Smooth muscle cell of the brain vasculature (primary cell): ENCODE measurements around the gene TEX22.

Source experiments
- DNase-seq: peaks from one replicate; pipeline ENCODE4 v3.0.0-alpha.2; 2012; ENCODE audit warnings: low read depth, low spot score

TEX22 gene

DNA sequence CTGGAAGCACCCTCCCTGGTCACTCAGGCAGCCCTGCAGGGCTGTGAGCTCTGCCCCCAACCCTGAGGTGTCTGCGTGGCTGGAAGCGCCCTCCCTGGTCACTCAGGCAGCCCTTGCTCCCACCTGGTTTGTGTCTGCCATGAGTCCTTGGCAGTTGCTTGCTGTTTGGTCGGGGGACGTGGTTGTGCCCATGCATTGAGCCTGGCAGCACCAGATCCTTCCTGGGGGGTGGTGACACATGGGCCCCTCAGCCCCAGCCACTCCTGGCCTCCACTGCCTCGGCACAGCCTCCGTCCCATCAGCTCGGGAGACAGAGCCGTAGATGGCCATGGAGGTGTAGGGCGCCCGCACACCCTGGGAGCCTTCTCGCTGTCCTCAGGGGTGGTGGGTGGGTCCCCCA is 40.8 kb downstream of the TEX22 start:
- no peak for DNase-seq

DNA sequence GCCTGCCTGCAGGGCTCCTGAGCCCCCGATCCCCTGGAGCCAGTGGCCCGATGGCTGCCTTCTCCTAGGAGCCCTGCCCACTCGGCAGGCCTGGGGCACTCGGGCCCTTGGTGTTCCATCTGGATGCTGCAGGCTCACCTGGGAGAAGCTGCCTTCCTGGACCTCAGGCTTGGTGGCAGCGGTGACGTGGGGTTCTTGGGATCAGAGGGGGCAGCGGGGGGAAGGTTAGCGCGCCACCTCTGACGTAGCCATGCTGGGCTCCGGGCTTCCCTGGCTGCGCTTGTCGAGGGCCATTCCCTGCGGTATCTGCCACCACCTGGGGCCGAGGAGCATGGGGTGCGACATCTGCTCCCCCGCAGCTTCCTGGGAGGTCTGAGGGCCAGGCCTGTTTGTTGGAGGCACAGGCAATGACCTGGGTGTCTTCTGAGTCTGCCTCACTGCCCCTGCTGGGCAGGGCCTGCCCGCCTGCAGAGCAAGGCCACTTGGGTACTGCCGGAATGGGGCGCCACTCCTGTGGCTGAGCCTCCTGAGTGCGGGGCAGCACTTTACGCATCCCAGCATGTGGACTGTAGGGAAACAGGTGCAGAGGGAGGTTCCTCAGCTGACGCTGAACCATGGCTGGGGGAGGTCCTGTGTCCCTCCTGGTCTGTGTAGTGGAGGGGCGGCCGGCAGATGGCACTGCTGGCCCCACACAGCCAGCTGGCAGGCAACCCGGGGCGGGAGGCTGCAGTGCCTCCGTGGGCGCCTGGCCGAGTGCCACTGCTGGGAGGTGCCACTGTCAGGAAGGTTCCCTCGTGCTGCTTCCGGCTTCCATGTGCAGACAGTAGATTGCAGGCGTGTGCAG is 41.6 kb downstream of the TEX22 start:
- no peak for DNase-seq

DNA sequence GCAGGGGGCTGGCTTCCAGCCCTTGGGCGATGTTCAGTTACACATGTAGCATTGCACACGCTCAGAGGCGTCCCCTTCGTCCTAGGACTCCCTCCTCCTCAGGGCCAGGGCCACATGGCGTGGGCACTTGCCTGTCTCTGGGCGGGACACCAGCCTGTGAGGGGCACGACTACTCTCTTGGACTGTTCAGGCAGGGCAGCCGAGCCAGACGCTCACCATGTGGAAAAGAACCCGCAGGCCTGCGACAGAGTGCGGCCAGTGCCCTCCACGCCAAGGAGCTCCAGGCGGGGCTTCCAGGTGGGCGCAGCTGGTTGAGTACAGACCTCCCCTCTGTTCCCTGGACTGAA is 42.2 kb downstream of the TEX22 start:
- no peak for DNase-seq

DNA sequence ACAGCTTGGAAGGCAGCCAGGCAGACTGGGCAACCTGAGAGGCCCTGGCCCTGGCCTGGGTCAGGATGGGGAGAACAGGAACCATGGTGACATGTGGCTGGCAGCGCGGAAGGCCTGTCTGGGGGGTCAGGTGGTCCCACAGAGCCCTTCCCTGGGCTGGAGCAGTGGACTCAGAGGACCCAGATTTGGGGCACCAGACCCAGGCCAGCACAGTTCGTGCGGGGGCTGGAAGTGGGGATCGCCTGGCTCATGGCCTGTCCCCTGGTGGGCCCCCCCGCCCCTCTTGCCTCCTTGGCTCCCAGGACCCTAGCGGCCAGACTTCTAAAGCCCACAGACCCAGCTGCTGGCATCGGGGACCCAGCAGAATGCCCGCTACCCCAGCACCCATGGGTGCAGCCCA is 42.7 kb downstream of the TEX22 start:
- DNase-seq, result no peak

DNA sequence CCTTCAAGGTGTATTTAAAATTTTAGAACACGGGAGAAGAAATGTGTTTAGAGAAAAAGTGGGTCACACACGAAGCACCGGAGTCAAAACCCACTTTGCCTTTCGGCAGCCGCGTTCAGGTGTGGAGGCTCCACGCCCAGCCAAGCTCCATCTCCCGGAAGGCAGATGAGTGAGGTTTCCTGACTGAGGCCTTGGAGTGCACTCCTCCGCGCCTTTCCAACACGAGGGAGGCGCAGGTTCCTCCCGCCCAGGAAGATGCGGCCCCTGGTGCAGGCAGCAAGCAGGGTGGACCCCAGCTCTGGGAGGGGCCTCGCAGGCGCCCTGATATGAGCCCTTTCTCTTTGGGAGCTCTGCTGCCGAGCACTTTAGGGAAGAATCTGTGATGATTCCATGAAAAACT is 43.8 kb downstream of the TEX22 start:
- no peak for DNase-seq

DNA sequence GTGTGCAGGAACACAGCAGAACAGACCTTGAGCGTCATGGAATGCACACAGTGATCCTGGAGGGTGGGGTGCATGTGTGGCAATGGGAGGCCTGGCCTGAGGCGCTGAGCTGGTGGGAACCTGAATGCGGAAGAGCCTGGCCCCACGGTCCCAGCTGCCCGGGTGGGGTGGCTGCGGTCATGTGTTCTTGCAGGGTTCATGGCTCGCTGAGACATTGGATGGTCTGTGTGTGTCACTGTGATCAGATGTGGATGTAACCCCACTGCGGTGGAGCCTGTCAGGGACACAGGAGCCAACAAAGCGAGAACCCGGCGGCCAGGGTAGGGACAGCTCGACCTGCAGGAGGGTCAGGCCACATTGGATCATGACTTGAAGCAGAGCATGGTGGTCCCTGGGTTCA is 44.5 kb downstream of the TEX22 start:
- no peak for DNase-seq

DNA sequence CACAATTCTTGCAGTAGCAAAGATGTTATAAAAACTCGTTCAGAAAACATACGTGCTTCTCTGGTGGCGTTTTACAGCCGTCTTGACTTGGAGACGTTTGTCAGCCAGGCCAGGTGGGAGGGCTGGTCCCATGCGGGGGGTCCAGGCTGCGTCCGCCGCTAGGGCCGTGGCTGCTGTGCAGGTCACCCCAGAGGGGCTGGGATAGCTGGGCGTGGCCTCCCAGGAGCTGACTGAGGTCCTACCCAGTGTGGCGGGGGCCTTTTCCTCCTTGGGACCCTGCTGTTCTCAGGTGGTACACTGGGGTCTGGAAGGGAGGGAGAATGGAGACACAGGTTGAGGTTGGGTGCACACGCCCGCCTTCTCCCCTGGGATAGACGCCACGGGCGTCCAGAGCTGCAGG is 46.5 kb downstream of the TEX22 start:
- DNase-seq, result no peak

DNA sequence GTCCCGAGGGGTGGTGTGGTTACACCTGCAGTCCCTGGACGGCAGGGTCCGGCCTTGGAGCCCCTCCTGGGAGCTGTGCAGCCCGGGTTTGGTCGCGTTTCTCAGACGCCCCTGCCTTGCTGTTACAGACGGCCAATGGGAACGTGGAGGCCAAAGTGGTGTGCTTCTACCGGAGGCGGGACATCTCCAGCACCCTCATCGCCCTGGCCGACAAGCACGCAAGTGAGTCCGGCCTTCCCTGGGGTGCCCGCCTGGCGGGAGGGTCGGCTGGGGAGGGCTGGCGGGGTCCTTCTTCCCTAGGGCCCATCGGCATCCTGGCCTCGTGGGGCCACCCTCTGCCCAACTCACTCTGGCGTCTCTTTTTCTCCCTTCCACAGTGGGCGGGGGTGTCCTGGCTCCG is 47.0 kb downstream of the TEX22 start:
- no peak for DNase-seq

DNA sequence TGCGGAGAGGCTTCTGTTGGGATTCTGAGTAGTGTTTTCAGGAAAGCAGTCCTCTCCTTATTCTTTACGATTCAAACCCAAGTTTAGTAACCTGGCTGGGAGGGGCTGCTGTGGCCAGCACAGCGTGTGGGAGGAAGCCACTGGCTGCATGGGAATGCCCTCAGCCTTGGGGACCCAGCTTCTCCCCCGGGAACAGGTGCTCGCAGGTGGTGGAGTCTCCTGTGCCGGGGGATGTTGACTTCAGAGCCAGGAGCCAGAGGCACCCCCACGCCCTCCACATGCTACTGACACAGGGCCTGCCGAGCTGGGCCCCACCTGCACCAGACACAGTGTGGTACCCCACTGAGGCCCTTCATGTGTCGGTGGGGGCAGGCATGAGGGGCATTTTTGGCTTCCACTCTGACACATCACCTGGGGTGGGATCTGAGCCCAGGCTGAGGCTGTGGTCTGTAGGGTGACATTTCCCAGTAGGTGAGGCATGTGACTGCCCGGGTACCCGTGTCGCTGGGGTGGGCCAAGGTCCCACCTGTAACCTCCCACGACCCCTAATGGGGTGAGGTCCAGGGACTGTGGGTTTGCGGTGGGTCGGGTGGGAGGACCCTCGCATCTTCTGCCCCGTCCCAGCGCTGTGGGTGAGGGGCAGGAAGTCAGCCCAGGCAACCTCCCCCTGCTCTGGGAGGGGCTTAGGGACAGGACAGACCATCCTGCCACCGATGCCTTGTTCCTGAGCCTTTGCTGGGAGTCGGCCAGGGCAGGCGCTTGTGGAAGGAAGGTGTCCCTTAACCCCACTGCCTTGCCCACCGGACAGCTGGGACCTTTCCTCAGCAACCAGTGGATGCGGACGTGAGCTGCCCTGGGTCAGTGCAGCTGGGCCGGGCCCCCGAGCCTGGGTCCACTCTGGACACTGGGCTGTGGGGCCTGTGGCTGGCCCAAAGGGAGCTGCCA is 47.8 kb downstream of the TEX22 start:
- DNase-seq, result no peak

DNA sequence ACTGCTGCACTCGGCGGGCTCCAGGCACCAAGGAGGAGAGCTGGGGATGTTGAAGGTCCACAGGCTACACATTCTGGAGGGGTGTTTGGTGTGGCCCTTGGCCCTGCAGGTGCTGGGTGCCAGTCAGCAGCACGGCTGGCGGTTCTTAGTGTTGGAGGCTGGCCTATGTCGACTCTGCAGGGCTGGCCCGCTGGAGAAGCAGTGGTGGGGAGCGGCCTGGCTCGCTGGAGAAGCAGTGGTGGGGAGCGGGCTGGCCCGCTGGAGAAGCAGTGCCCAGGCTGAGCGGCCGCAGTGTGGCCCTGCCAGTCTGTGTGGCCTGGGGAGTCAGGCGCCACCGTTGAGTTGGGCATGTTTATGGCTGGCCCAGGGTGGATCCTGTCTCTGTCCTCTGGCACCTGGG is 48.6 kb downstream of the TEX22 start:
- no peak for DNase-seq

DNA sequence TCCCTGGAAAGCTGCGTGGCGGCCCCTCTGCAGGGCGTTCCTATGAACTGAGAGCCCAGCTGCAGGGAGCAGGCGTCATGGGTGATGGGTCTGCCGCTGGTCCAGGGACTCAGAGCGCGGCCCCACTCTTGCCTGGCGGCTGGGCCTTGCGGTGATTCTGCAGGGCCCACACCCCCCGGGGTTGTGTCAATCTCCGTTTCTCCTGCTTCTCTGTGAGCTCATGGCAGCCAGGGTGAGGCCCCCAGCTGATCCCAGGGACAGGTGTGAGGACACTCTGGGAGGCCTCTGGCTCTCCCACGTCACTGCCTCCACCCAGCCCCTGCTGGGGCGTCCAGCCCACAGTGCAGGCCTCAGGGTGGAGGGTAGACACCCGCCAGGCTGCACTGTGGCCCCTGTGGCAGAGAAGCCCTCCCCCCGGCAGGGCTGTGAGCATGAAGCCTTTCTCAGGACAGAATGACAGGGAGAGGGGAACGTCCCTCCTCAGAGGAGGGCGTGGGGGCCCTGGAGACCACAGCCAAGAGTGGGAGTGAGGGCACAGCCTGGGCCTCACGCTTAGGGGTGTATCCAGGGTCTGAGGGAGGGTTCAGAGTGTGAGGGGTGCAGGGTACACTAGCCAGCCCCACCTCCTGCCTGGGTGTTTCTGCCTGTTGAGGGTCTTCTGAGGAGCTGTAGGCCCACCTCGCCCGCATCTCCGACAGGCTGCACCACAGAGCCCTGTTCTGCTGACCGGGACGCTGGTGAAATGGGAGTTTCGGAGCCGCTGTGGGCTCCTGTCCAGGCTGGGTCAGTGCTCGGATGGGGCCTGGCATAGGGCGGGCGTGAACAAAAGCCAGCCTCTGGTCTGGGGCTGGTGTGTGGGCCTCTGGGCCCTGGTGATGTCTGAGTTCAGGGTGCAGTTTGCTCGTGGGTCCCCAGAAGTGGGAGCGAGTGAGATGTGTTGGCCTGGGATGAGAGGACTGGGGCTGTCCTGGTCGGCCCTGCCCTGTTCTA is 49.6 kb downstream of the TEX22 start:
- DNase-seq, result no peak

DNA sequence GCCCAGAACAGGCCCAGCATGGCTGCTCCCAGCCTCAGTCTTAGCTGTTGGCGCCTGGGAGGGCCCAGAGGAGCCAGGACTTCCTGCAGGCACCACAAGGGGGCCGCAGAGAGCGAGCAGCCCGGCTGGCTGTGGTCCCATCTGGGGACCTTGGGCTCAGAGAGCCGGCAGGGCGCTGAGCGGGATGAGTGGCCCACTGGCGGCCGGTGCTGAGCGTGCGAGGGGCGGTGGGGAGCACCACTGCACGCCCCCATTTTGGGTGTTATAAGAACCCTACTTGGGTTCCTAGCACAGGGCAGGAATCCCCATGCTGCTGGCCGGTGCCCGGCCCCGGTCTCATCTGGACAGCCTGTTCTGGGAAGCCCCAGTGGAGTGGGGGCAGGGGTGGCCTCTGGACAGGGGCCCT is 50.4 kb downstream of the TEX22 start:
- no peak for DNase-seq

DNA sequence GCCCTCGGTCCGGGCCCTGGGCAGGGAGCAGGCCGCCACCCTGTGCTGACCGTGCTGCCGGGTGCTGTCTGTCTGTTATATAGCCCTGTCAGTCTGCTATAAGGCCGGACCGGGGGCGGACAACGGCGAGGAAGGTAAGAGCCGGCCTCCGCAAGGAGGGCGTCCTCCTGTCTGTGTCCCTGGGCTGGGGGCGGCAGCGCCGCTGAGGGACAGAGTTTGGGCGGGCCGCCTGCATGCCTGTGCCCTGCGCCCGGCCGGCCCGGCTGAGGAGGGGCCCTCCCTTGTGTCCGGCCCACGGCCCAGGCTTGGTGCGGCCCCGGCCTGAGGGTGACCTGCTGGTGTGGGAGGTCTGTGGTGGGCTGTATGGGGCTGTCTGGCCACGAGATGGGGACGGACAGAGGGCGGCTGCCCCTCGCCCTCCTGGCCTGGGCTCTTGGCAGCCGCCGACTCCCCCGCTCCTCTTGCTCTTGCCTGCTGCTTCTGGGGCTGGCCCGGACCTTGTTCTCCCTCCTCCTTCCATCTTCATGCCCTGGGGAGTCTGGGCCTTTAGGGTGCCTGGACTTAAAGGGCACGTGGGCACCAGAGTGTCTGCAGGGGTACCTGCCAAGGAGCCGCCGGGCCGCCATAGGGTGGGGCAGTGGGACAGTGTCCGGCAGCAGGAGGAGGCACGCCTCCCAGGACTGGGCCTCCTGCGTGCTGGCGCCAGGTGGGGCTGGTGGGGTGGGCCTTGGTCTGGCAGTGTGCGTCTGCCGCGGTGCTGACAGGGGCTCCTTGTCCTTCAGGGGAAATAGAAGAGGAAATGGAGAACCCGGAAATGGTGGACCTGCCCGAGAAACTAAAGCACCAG is 51.2 kb downstream of the TEX22 start:
- no peak for DNase-seq

DNA sequence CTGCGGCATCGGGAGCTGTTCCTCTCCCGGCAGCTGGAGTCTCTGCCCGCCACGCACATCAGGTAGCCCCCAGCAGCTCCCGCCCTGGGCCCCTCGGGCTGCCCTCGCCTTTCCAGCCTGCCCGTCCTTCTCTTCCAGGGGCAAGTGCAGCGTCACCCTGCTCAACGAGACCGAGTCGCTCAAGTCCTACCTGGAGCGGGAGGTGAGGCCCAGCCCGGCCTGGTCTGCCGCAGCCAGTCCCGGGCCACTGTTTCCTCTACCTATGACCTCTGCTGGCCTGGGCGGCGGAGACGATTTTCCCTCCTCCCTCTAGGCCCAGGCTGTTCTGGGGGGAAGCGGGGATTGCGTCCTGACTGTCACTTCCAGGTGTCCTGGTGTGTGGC is 51.8 kb downstream of the TEX22 start:
- no peak for DNase-seq

DNA sequence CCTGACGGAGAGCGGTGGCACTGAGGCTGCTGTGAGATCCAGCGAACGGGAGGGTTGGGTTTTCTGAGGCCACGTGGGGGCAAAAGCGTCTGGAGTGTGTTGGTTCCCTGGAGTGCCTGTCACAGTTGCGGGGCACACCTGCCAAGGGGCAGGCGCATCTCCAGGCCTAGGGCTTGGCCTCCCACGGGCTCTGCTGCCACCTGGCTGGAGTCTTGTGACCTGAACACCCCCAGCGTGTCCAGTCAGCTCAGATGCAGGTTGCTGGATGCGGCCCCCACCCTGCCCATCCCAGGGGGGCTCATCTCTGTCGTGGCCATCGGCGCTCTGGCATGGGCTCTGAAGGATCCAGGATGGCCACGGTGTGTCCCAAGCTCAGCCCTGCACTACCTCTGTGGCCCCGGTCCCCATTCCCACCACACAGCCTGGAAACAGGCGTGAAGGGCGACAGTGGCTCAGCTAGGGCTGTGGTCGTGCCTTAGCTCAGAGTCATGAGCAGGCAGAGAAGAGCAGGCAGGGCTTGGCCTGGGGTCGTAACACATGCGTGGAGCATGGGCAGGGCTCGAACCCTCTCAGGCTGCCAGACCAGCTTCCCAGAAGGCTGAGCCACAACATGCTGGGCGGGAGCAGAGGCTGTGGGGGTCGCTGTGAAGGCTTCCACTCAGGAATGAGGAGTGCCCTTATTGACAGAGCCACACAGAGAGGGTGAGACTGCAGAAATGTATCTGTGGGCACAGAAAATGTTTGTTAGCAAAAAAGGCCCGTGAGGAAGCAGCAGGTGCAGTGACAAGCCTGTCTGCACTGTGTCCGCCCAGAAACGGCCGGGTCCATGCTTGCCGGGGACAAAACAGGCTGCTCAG is 52.8 kb downstream of the TEX22 start:
- no peak for DNase-seq

DNA sequence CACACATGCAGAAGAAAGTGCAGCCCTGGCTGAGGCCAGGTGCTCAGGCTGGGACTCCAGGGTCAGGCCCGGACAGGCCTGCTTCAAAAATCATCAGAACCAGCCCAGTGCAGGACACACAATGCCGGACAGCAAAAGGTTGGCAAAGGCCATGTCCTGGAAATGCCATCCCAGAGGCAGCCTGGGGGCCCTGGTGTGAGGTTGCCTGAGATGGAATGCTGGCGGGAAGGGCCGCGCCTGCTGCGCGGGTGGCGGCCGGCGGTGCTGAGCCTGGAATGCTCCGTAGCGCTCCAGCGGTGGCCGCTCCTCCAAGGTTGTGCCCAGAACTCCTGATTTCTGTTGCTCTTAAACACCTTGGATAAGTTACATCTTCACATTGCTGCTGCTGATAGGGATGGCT is 54.6 kb downstream of the TEX22 start:
- no peak for DNase-seq

DNA sequence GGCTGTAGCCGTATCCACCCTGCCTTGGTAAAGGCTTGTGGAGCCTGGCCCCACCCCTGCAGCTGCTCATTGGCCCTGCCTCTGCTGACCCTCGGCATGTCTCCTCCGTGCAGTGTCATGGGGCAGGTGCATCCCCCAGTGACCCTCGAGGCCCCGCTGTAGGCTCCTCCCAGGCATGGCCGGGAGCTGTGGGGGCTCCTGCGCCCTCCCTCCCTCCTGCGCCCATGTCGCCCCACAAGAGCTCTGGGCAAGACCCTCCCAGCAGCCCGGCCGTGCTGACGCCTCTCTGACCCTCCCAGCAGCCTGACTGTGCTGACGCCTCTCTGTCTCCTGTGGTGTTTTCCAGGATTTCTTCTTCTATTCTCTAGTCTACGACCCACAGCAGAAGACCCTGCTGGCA is 55.5 kb downstream of the TEX22 start:
- DNase-seq, result no peak

DNA sequence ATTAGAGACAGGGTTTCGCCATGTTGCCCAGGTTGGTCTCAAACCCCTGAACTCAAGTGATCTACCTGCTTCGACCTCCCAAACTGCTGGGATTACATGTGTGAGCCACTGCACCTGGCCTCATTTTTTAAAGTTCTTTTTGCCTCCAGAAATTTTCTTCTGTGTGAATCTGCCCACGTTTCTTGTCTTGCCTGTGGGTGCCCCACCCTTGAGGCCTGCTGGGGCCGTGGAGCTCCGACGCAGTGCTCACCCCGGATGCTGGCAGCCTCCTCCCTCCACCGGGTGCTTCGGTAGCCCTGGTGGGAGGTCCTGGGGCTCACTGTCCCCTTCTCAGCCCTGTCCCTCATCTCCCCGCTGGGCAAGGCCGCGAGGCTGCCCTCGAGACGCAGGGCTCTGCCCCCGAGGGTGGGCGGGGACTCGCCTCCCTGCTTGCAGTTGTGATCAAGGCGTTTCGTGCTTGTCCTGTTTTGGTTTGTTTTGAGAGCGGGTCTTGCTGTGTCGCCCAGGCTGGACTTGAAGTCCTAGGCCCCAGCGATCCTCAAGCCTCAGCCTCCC is 56.8 kb downstream of the TEX22 start:
- no peak for DNase-seq
